ENCODE data around the gene C2orf78.

DNA sequence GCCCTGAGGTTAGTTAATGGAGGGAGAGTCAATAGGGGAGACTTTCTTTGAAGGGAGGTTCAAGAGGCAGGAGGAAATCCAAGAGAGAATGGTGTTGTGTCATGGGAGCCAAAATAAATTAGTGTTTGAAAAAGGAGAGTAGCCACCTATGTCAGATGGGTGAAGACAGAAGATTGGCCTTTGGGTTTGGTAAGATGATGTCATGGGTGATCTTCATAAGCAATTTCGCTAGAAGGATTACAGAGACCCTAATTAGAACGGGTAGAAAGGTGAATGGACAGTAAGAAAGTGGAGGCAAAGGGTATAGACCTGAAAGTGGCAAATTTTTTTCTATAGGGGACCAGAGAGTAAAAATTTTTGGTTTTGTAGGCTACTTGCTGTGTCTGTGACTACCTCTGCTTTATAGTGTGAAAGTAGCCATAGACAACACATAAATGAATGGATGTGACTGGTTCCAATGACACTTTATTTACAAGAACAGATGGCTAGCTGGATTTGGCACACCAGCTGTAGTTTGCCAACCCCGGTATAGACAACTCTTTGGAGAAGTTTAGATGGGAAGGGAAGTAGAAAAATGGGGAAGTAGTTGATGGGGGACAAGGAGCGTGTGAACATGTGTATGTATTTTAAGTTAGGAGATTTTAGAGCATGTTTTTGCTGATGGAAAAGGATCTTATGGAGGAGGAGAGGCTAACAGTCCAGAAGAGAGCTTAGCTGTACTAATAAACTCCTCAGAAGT is 54.0 kb downstream of the C2orf78 start:
- no peak for TF ChIP-seq POLR2A (IDR thresholded peaks at IDR 0.05)
- TF ChIP-seq, protein P1, sequence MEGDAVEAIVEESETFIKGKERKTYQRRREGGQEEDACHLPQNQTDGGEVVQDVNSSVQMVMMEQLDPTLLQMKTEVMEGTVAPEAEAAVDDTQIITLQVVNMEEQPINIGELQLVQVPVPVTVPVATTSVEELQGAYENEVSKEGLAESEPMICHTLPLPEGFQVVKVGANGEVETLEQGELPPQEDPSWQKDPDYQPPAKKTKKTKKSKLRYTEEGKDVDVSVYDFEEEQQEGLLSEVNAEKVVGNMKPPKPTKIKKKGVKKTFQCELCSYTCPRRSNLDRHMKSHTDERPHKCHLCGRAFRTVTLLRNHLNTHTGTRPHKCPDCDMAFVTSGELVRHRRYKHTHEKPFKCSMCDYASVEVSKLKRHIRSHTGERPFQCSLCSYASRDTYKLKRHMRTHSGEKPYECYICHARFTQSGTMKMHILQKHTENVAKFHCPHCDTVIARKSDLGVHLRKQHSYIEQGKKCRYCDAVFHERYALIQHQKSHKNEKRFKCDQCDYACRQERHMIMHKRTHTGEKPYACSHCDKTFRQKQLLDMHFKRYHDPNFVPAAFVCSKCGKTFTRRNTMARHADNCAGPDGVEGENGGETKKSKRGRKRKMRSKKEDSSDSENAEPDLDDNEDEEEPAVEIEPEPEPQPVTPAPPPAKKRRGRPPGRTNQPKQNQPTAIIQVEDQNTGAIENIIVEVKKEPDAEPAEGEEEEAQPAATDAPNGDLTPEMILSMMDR (IDR thresholded peaks at IDR 0.05) = no peak

All from right lobe of liver (tissue), 4 donors.